ENCODE measurements around the gene MMP24. TPM values are rescaled to one million over a fixed set of nuclear protein-coding genes. Genes with fewer than 3 reads are reported as not detected.

Gene MMP24
- total RNA-seq, 1 donor from 2014 or later: 15.6 TPM

GRCh38 chr20:35290186-35290886, 63.8 kb downstream of the MMP24 start:
- H3K9ac ChIP-seq (ENCODE audit: low read length): no peak overlapping the region
- H3K9me3 Mint-ChIP-seq (ENCODE audit: unreplicated experiment): no peaks in the 10 kb centered on the region

GRCh38 chr20:35290887-35291417, 64.5 kb downstream of the MMP24 start:
- H3K4me2 ChIP-seq (ENCODE audit: low read length): no peak overlapping the region
- no peaks in the 10 kb centered on the region for H4K20me1 ChIP-seq (ENCODE audit: insufficient read depth, low read length)
- no peaks in the 10 kb centered on the region for H3K36me3 ChIP-seq (ENCODE audit: insufficient read depth, low read length)
- no peak overlapping the region for H2AFZ ChIP-seq (ENCODE audit: low read depth, low read length)
- peaks cover 19% of the 10 kb centered on the region for H3K27me3 Mint-ChIP-seq (ENCODE audit: low read depth, unreplicated experiment)
- no peak overlapping the region for H3K4me3 Mint-ChIP-seq (ENCODE audit: unreplicated experiment)
- no peak overlapping the region for H3K9ac ChIP-seq (ENCODE audit: low read length)
- no peak overlapping the region for H3K4me3 ChIP-seq (ENCODE audit: insufficient read depth, low read depth, low read length)
- no peak overlapping the region for H3K27ac ChIP-seq (ENCODE audit: low read depth, low read length)
- no peaks in the 10 kb centered on the region for H3K27me3 ChIP-seq (ENCODE audit: insufficient read depth, low read length)
- H3K9me3 Mint-ChIP-seq (ENCODE audit: unreplicated experiment): no peaks in the 10 kb centered on the region
- H3K4me1 ChIP-seq (ENCODE audit: insufficient read depth, low read length): no peaks in the 10 kb centered on the region
- H3K4me1 Mint-ChIP-seq (ENCODE audit: low read depth, unreplicated experiment): peaks cover 1% of the 10 kb centered on the region
- TF ChIP-seq, protein P1, sequence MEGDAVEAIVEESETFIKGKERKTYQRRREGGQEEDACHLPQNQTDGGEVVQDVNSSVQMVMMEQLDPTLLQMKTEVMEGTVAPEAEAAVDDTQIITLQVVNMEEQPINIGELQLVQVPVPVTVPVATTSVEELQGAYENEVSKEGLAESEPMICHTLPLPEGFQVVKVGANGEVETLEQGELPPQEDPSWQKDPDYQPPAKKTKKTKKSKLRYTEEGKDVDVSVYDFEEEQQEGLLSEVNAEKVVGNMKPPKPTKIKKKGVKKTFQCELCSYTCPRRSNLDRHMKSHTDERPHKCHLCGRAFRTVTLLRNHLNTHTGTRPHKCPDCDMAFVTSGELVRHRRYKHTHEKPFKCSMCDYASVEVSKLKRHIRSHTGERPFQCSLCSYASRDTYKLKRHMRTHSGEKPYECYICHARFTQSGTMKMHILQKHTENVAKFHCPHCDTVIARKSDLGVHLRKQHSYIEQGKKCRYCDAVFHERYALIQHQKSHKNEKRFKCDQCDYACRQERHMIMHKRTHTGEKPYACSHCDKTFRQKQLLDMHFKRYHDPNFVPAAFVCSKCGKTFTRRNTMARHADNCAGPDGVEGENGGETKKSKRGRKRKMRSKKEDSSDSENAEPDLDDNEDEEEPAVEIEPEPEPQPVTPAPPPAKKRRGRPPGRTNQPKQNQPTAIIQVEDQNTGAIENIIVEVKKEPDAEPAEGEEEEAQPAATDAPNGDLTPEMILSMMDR (IDR thresholded peaks at IDR 0.05; ENCODE audit: insufficient read depth, low read depth, low read length): no peak
- no peak for TF ChIP-seq EZH2 (IDR thresholded peaks at IDR 0.05; ENCODE audit: insufficient read depth, low read length)
- no peaks in the 10 kb centered on the region for H3K36me3 Mint-ChIP-seq (ENCODE audit: low read depth, unreplicated experiment)
- FAIRE-seq (no peak), DNase-seq (ENCODE audit: low read depth) (no peak)
- H3K27ac Mint-ChIP-seq (ENCODE audit: unreplicated experiment): no peak overlapping the region
- H3K79me2 ChIP-seq (ENCODE audit: insufficient read depth, low read length): no peaks in the 10 kb centered on the region
- no peaks in the 10 kb centered on the region for H3K9me3 ChIP-seq (ENCODE audit: insufficient read depth, low read depth, low read length)

More at GRCh38 chr20:35290186-35290886, 63.8 kb downstream of the MMP24 start:
- TF ChIP-seq EZH2 (IDR thresholded peaks at IDR 0.05; ENCODE audit: insufficient read depth, low read length): no peak
- TF ChIP-seq, protein P1 (IDR thresholded peaks at IDR 0.05; ENCODE audit: insufficient read depth, low read depth, low read length): no peak
- H3K4me1 ChIP-seq (ENCODE audit: insufficient read depth, low read length): peaks cover 2% of the 10 kb centered on the region
- no peaks in the 10 kb centered on the region for H3K27me3 ChIP-seq (ENCODE audit: insufficient read depth, low read length)
- no peak overlapping the region for H3K4me3 Mint-ChIP-seq (ENCODE audit: unreplicated experiment)
- peaks cover 19% of the 10 kb centered on the region for H3K27me3 Mint-ChIP-seq (ENCODE audit: low read depth, unreplicated experiment)
- H3K36me3 ChIP-seq (ENCODE audit: insufficient read depth, low read length): no peaks in the 10 kb centered on the region
- FAIRE-seq (no peak), DNase-seq (ENCODE audit: low read depth) (no peak)
- no peaks in the 10 kb centered on the region for H3K36me3 Mint-ChIP-seq (ENCODE audit: low read depth, unreplicated experiment)
- H4K20me1 ChIP-seq (ENCODE audit: insufficient read depth, low read length): no peaks in the 10 kb centered on the region
- peaks cover 3% of the 10 kb centered on the region for H3K4me1 Mint-ChIP-seq (ENCODE audit: low read depth, unreplicated experiment)
- no peak overlapping the region for H3K27ac ChIP-seq (ENCODE audit: low read depth, low read length)
- no peaks in the 10 kb centered on the region for H3K9me3 ChIP-seq (ENCODE audit: insufficient read depth, low read depth, low read length)
- no peaks in the 10 kb centered on the region for H3K79me2 ChIP-seq (ENCODE audit: insufficient read depth, low read length)
- H2AFZ ChIP-seq (ENCODE audit: low read depth, low read length): no peak overlapping the region
- H3K27ac Mint-ChIP-seq (ENCODE audit: unreplicated experiment): no peak overlapping the region
- H3K4me3 ChIP-seq (ENCODE audit: insufficient read depth, low read depth, low read length): no peak overlapping the region
- no peak overlapping the region for H3K4me2 ChIP-seq (ENCODE audit: low read length)
